ENCODE data around the gene FXYD3.

Gene FXYD3, protein sequence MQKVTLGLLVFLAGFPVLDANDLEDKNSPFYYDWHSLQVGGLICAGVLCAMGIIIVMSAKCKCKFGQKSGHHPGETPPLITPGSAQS

DNA sequence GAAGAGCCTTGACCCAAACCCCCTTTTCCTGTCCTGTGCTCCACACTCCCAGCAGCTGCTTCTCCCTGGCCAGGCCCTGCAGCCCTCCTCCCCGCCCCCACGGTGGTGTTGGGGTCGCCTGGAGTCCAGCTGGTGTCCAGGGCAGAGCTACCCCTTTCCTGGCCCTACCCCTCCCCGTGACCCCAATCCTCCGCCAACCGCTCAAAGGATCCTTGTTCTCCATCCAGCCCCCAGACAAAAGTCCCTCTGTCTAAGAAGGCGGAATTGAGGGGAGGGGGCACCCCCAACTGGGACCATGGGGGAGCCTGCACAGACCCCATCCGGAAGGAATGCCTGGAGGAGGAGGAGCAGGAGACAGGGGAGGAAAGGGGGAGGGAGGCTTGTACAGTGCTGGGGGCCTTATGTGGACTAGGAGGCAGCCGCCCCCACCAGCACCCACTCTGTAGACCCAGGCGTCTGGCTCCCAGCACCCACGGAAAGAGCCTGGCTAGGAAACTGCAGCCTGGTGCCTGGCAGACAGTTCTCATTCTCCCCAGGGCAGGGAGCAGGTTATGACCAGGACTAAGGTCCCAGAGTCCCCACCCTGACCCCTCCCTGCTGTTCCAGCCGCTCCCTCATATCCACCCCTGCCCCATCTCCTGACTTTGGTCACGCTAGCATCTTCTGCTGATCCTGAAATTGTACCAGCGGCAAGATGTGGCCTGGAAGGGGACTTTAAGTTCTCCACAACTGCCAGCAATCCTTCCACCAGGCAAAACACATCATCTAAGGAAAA lies at the start of gene FXYD3:
Gene FXYD3 (plus strand): TSS at position 647 of the 775 bp plus-strand sequence. CDS start 3,554 bp downstream, outside the sequence.
- DNase-seq: no peak

DNA sequence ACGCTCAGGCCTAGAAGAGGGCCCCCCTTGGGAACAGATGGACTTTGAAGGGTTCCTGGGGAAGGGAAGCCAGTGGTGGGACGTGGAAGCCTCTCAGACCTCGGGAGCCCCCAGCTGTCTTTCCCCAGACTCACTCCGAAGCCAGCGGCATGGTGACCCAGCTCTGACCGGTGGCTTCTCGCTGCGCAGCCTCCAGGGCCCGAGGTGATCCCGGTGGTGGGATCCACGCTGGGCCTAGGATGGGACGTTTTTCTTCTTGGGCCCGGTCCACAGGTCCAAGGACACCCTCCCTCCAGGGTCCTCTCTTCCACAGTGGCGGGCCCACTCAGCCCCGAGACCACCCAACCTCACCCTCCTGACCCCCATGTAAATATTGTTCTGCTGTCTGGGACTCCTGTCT lies 49.5 kb upstream of the FXYD3 start:
- no peak for DNase-seq

DNA sequence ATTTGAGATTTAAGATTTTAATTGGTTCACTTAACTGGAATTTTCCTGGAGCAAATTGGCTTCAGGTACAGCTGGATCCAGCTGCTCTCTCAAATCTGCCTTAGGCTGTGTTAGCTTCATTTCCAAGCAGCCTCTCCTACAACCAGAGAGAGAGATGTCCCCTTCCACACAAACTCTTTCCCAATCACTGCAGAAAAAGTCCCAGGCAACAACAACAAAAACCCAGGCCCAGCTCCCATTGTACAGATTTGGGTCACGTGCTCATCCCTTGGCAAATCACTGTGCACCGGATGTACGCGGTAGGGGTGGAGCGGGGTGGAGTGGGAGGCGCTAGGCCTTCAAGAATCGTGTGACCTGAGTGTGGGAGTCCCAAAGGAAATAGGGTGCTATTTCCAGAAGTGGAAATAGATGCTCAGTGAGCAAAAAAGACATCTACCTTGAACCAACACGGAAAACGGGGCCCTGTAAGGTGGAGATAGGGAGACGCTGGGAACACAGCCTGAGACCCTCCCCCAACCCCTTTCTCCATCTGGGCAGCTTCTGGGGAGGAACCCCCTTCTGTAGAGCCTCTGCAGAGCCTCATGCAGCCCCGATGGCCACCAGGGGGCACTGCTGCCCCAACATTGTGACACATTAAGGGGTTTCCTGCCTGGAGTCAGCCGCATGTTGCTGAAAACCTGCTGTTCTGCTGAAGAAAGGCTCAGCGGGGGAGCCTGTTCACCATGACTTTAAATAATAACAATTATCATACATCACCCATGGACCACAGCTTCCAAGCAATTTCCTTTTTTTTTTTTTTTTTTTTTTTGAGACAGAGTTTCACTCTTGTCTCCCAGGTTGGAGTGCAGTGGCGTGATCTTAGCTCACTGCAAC lies 48.7 kb upstream of the FXYD3 start:
- peak; percentile 95 for DNase-seq

DNA sequence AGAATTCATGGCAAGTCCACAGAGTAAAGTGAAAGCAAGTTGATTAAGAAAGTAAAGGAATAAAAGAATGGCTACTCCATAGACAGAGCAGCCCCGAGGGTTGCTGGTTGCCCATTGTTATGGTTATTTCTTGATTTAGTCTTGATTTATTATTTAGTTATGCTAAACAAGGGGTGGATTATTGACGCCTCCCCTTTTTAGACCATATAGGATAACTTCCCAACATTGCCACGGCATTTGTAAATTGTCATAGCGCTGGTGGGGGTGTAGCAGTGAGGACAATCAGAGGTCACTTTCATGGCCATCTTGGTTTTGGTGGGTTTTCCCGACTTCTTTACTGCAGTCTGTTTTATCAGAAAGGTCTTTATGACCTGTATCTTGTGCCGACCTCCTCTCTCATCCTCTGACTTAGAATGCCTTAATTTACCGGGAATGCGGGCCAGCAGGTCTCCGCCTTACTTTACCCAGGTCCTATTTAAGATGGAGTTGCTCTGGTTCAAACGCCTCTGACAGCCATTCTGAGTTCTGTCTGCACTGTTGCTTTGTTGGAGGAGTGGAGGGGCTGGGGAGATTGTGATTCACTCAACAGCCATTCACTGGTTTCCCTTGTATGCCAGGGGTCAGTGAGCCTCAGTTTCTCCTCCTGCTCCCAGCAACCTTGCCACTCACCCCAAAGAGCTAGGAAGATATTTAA lies 46.5 kb upstream of the FXYD3 start:
- no peak for DNase-seq

DNA sequence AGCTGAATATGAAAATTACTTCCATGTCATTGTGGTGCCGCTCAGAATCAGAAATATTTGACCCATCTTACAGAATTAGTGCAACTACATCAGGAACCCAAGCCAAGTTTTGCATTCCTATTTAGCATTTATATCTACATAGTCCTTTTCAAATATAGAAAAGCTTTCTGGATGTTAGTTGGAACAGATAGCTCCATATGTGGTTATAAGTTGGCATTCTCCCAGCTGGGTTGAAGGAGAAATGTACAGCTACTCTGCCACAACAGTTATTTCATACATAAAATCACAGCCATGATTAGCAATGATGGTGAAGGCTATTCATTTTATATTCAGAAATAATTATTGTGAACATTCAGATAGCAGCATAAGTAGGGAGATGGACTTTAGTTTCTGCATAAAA lies 45.9 kb upstream of the FXYD3 start:
- no peak for DNase-seq

DNA sequence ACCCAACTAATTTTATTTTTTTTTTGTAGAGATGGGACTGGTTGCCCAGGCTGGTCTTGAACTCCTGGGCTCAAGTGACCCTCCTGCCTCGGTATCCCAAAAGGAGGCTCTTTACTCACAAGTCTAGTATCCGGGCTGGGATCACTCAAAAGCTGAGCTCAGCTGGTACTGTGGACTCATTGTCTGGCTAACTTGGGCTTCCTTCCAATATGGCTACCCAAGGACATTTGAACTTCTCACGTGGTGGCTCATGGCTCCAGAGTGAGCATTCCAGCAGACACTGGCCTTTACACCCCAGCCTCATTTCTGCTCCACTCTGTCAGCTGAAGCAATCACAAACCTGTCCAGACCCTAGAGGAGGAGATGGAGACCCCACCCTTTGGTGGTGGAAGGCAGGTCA lies 45.2 kb upstream of the FXYD3 start:
- DNase-seq: no peak

DNA sequence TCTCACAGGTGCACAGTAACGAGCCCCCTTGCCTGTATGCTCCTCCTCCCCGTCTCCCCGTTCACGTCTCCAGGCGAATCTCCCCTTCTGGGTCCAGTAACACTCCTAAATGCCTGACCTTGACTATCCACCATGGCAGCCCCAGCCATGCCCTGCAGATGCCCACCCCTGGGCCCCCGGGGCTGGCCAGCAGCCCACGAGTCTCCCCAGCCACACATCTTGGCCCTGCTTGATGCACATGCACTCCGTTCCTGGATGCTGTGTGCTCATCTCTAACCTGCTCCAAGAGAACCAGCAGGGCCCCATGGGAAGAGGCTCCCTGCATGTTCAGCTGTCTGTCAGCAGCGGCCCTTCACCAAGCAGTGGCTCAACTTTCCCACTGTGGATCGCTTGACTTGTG lies 42.1 kb upstream of the FXYD3 start:
- no peak for DNase-seq

DNA sequence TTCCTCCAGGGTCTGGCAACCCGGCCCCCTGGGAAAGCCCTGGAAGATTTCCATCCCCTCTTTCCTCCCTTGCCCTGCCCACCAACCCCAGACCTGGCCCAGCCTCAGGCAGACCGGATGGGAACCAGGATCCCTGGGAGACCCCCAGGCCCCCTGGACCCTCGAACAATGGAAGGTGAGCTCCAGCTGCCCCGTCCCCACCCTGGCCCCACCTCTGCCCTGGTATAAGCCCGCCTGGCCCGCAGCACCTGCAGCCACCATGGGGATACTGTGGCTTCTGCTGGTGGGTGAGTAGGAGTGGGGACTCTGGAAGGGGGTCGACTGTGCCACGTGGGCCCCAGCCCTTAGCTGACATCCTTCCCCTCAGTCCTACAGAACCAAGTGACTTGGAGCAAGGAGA lies 41.7 kb upstream of the FXYD3 start:
- DNase-seq: no peak

DNA sequence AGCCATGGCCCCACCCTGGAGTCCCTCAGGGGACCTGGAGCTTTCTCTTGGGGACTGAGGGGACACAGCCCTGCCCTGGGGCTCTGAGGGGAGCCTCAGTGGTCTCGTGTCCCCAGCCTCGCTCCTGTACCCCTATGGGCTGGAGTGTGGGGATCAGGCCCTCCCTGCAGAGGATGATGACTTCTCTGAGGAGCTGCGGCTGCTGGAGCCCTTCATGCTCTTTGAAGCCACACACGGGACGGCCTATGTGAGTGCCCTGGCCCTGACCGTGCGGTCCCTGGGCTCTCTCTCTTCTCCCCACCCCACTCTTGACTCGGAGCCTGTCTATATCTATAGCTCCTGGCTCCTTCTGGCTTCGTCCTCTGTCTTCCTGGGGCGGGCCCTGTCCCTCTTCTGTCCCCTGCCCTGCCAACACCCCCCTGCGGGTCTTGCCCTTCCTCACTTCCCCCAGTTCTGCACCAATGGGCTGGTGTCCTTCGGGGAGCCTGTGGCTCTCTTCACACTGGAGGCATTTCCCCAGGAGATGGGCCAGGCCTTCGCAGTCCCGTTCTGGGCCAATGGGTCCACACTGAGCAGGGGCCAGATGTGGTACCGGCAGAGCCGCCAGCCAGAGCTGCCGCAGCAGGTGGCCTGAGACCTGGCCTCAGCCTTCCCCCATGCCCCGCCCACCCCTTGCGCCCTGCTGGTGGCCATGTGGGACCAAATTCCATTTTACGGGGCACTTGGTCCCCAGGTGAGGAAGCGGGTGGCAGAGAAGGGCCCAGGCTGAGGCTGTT lies 41.0 kb upstream of the FXYD3 start:
- no peak for DNase-seq

DNA sequence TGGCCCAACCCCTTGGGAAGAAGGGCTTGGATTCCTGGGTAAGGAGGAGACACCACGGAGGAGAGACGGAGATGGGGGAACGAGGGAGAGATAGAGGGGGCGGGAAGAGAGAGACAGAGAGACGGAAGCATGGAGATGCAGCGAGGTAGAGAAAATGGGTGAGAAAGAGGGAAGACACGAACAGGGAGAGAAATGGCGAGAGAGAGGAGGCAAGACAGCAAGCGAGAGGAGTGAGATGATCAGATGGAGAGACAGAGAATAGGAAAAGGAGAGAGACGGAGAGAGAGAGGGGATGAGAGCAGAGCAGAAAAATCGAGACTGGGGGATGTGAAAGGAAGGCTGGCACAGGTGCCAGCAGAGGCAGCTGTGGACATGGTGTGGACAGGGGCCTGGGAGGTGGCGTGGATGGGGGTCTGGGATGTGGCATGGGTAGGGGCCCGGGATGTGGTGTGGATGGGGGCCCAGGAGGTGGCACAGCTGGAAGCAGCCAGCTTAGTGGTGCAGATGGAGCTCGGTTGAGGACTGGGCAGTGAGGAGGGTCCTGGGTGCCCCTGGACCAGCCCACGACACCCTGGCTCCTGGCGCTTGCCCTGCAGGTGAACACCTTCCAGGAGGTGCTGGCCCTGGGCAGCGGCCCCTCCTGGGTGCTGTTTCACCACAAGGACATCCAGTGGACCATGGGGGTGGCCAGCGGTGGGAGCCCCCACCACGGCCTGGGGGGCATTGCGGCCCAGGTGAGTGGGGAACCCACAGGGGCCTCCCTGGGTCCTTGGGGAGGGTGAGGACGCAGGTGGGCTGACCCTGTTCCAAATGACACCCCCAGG lies 40.2 kb upstream of the FXYD3 start:
- no peak for DNase-seq

DNA sequence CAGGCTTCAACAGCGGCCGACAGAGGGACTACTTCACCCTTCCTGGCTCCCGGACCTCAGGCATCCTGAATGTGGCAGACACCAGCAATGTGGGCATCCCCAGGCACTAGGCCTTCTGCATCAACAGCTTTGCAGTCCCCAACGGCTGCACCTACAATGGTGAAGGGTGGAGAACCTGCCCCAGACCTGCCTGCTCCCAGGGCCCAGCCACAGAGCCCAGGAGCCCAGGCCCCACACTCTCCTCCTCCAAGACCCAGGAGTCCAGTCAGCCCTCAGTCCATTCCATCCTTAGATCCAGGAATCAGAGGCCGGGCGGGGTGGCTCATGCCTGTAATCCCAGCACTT lies 39.6 kb upstream of the FXYD3 start:
- DNase-seq: no peak

DNA sequence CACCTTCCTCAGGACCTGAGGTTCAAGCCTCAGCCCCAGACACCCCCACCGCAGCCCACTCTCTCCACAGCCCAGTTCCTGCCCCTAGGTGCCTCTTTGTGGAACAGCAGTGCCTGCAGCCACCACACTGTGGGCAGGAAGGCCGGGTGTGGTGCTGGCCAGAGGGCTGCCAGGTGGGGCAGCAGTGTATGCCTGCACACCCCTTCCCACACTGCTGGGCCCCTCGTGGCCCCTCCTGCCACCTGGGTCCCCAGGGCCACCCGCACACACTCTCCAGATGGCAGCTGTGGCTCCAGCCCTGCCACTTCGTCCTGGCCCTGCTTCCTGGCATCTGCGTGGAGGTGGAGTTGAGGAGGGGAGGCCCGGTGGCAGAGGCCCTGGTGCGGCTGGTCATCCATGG lies 39.0 kb upstream of the FXYD3 start:
- no peak for DNase-seq

DNA sequence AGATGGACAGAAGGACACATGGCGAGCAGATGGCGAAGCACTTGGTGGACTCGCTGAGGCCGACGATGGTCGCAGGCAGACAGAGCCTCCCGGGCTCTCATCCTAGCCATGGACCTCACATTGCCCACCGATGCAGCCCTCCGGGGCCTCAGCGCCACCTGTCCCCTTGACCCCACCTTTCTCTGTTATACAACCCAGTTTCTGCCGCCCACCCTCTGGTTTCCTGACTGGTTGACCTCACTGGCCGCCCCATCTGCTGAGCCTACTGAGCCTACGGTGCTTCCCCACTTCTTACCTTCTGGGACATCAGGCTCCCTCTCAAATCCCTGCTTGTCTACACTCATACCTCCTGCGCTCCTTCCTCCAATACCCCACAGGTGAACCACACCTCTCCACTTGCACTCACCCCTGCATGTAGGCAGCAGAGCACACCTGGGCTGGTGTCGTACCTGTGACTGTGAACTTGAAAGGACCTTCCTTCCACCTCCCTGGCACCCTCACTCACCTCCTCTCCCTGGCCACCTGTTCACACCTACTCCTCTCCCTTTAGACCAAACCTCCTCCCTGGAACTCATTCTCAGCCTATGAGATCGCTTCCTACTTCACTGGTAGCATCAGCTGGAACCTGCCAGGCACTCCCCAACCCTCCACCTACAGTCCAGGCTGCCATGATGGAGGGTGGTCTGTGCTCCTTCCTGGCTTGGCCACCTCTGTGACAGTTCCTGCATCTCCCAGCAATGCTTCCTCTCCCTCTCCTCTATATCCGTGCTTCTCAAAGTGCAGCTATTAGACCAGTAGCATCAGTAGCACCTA lies 38.0 kb upstream of the FXYD3 start:
- DNase-seq: no peak

DNA sequence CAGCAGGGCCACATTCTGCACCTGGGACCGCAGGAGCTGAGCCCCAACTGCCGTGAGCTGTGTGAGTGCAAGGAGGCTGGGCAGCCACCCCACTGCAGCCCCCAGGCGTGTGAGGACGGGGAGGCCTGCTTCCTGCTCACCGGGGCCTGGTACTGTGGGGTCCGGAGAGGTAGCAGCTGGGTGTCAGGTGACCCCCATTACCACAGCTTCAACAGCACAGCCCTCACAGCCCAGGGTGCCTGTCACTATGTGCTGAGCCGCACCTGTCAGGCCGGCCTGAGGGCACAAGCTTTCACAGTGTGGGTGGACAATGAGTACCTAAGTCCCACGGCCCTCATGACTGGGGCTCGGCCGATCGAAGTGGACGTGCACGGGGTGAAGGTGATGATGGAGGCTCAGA lies 35.8 kb upstream of the FXYD3 start:
- DNase-seq: no peak

DNA sequence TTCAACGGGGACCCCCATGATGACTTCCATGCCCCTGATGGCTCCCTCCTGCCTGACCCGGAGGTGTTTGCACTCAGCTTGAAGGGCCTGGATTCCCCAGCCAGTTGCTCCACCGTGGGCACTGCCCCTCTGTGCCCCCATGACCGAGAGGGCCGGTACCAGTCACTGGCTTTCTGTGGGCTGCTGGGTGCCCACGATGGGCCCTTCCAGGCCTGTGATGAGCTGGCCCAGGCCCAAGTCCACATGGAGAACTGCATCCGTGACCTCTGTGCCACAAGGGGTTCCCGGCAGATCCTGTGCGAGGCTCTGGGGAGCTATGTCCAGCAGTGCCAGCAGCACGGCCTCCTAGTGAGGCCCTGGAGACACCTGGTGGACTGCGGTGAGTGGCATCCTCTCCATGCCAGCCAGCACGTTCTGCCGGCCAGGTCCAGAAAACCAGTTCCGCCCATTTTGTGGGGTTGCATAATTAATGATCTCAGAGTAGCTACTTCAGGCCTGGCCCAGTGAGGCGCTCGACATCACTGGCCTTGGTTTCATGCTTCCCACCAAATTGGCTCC lies 34.9 kb upstream of the FXYD3 start:
- DNase-seq: no peak

DNA sequence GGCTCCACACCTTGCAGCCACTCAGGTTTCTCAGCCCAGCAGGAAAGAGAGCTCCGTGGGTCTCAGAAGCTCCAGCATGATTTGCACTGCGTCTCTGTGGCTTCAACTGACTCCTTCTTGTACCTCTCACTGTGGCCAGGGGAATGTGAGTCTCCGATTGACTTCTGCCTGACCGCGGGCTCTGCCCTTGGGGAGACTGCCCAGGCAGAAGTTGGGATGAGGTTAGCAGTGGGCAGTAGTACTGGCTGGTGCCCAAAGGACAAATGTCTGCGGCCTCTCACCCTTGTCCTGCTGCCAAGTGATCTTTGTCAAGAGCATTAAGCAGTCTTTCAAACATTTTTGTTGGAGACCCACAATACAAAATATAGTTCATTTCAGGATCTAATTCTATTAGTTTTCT lies 34.4 kb upstream of the FXYD3 start:
- no peak for DNase-seq

DNA sequence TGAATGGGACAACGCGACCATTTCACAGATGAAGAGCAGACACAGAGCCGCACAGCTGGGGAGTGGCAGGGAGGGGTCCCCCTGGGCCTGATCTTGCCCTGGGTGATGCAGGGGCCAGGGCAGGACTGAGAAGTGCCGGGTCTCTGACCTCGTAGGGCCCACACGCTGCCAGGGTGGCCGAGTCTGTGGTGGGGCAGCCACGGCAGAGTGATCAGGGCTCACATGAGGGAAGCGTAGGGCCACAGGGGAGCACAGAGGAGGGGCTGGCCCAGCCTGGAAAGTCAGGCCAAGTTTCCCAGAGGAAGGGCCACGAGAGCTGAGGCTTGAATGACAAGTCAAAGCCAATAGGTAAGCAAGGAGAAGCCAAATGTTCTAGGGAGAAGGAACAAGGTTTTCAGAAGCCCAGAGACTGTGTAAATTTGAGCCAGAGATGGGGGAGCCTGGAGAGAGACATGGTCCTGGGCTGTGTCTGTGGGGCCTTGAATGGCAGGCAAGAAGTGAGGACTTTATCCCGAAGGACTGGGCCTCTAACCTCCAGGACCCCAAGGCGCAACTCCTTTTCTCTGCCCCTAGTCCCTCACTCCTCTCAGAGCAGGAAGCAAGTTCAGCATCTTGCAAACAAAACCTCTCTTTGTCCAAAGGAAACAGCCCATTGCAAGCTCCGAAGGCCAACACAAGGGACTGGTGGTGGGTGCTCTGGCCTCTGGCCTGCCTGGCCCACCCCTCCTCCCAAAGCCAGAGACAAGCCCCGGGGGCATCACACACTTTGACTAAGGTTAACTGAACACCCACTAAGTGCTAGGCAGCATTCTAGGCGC lies 31.7 kb upstream of the FXYD3 start:
- no peak for DNase-seq

DNA sequence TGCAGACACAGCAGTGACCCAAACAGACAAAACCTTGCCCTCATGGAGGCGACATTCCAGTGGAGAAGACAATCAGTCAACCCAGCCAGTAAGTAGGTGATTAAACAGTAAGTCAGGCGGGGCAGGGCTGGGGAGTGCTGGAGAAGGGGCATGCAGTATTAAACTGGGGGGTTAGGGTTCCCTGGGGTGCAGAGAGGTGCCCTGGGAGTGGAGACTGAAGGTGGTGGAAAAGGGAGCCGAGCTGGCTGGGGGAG lies 31.2 kb upstream of the FXYD3 start:
- DNase-seq: no peak

DNA sequence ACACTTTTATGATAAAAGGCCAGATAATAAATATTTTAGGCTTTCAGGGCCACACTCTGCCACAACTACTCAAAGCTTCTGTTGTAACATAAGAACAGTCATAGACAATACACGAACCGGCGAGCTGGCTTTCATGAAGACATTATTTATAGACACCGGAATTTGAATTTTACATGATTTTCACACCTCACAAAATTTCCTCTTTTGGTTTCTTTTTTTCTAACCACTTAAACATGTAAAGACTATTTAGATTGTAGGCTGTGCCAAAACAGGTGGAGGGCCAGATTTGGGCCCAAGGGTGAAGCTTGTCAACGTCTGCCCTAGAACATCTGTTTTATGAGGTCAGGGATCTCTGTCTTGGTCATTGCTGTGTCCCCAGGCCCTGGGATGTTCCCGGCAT lies 29.7 kb upstream of the FXYD3 start:
- no peak for DNase-seq

DNA sequence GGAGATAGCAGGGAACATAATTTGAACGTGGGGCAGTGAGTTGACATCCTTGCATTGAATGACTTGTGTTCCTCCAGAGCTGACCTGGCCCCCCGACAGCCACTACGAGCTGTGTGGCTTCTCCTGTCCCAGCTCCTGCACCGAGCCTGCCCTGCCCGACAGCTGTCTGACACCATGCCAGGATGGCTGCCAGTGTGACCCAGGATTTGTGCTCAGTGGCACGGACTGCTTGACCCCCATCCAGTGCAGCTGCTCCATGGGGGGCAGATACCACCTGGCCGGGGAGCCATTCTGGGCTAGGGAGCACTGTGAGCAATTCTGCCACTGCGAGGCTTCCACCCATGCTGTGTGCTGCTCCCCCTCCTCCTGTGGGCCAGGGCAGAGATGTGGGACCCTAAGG lies 29.2 kb upstream of the FXYD3 start:
- DNase-seq: no peak
